OCI-LY7 (cell line): Measurements from ENCODE around the gene IGFBP2.

Source experiments
- CTCF ChIP-seq: fragments of 200-600 bp; sonication (generic); conservative IDR thresholded peaks from 2 replicates; pipeline ENCODE4 v1.5.1; 2014; ENCODE audit warnings: mild to moderate bottlenecking, antibody characterized with exemption, low read length, moderate library complexity, mixed read lengths
- EZH2phosphoT487 ChIP-seq: fragments of 200-600 bp; sonication (generic); IDR thresholded peaks from 2 replicates; pipeline ENCODE4 v1.6.1; 2018; ENCODE audit warnings: low read depth, borderline replicate concordance, mild to moderate bottlenecking, mixed run types, antibody characterized with exemption, low read length, moderate library complexity, mixed read lengths

- TF ChIP-seq CTCF = no peak
- no peak for TF ChIP-seq EZH2phosphoT487
Observed at GRCh38 chr2:216619411-216620393, 13.5 kb upstream of the IGFBP2 start.
